Urothelium cell line (cell line): ENCODE results near the gene ARL13A.
"Not testable (repeated sequence)": the region's sequence is repeated elsewhere in the genome, so short reads cannot be mapped to it uniquely, and the experiment has no call there.

Experiments
- DNase-seq: peaks from one replicate; pipeline ENCODE4 v3.0.0; 2011; ENCODE audit warnings: low spot score, mixed read lengths
- FAIRE-seq: peaks from 2 replicates; lab custom pipeline; 2011; peaks lifted over from hg19 to GRCh38; lab: Jason Lieb, UNC

ARL13A gene

DNA sequence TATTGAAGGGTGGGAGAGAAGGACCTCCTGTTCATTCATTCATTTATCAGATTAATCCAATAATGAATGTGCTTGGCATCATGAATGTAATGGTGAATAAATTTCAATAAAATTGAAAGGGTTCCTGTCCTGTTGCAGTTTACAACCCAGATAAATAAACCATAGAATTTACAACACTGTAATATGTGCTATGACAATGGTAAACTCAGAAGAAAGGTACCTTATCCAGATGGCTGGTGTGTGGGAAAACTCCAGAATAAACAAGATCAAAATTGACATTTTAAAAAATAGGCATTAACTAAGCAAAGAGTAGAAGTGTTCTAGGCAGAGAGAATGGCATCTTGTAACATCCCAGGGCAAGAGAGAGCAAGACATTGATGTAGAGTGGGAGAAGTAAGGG lies 15.3 kb downstream of the ARL13A start:
- FAIRE-seq (no peak), DNase-seq (no peak)

GRCh38 chrX:100990139-100990538 lies 20.6 kb downstream of the ARL13A start:
- FAIRE-seq (no peak), DNase-seq (no peak)

DNA sequence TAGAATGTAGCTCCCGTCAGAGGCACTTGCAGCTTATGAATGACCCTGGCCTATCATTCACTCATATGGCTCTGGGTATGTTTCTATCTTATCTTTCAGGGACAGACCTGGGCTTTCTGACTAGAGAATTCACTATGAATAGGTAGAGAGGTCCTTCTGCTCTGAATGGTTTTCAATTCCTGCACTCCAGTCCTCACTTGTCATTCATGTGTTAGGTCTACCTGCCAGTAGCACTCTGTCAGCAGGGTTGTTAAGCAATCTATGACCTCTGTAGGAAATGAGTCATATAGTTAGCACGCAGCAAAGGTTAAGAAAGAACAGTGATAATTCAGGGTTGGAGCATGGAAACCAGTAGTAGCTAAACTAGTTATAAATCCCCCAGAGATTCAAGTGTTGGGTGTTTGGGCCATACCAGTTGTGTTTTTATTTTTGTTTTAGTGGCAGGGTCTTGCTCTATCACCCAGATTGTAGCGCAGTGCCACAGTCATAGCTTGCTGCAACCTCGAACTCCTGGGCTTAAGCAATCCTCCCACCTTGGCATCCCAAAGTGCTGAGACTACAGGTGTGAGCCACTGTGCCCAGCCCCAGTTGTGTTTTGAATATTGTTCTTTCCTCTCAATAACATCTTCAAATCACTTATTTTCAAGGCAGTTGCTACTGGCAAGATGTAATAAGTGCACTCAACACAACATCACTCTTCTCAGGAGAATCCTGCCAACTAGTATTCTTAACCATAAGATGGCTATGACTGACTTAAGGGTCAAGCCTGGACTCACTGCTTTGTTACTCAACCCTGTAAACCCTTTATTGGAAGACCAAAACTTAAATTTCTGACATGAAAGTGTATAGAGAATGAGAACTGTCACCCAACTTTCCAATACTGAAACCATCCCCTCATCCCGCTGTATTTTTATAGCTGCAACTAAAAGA lies 25.1 kb downstream of the ARL13A start:
- DNase-seq (peak; percentile 50), FAIRE-seq (no peak)

DNA sequence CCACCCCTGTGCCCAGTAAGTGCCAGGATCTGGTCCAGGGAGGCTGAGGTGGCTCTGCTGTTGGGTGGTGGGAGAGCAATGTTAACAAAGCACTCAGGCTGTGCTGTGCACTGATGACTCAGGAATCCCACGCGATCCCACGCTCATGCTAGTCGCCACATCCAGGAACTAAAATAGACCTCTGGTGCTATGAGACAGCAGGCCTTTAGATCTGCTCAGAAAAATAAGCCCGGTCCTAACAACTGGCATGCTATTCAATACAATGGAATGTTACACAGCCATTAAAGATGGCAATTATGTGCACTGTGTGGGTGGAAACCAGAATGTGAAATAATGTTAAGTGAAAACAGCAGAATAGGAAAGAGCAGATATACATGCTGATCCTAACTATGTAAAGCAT lies 26.0 kb downstream of the ARL13A start:
- peak; percentile 60 for DNase-seq
- no peak for FAIRE-seq

DNA sequence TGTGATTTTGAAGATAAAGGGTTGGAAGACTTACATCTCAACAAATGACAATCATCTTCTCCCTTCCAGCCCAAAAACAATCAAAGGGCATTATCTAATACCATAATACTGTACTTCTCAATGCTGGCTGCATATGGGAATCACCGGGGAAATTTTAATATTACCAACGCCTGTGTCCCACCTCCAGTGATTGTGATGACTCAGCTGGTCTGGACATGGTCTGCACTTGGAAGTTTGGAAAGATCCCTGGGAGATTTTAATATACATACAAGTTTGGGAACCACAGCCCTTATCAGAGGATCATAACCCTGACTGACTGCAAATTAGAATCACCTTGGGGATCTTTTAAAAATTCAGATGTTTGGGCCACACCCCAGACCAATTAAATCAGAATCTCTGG lies 29.9 kb downstream of the ARL13A start:
- DNase-seq = no peak
- no peak for FAIRE-seq

DNA sequence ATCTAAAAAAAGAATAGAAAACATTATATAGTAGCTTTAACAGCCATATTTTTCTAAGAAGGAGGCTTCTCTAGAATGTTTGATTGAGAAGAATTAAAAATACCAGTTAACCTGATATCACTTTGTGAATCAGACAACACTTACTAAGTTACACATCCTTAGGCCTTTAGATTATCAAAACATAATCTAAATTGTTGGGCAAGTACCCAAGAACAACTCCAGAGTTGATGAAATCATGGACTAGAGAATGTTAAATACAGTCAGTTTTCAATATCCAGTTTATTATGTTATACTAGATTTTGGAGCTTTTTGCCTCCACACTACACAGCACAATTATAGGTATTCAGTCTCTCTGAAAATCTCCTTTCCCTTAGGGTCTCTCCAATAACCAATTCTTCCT lies 39.6 kb downstream of the ARL13A start:
- FAIRE-seq = no peak

DNA sequence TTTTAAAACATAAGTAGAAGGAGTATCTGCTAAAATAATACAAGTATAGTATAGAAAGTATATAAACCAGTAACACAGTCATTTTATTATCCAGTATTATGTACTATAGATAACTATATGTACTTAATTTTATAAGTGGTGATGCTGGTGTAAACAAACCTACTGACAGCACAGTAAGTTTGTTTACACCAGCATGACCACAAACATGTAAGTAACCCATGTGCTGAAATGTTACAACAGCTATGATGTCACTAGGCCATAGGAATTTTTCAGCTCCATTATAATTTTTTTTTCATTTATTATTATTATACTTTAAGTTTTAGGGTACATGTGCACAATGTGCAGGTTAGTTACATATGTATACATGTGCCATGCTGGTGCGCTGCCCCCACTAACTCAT lies 42.5 kb downstream of the ARL13A start:
- not testable (repeated sequence) for FAIRE-seq, DNase-seq

More for the DNA sequence above, 39.6 kb downstream of the ARL13A start:
- no peak for DNase-seq

GRCh38 chrX:101022020-101022419 lies 52.5 kb downstream of the ARL13A start:
- FAIRE-seq = no peak
- DNase-seq = no peak

DNA sequence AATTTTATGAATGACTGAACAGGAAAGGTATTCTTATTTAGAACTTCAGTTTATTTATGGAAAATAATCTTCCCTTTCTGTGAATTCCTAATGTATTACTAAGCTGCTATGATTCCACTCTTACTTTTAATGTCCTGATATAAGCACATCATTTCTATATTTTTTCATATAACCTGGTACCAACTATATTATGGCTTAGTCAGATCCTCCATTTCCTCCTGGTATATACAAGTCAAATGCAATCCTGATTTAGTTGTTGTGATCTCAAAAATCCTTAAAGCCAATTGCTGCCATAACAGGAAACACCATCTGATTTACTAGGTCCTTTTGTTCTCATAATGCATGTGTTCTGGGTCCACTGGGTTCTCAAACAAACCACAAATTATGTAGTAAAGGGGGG lies 55.6 kb downstream of the ARL13A start:
- no peak for FAIRE-seq
- no peak for DNase-seq

- FAIRE-seq = no peak
Measured at GRCh38 chrX:101028562-101028961, 59.1 kb downstream of the ARL13A start.

DNA sequence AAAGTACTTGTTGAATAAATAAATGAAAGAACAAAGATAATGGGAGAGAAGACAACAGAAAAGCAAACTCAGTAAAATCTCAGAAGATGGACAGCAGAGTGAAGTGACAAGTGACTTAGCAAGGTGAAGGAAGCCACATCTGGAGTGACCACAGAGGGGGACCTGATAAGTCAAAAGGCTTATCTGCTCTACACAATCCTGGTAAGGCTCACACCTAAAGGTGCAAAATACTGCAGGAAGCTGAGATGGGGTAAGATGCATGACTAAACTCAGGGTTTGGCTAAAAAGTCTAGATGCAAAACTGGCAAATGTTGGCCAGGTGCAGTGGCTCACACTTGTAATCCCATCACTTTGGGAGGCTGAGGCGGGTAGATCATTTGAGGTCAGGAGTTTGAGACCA lies 60.2 kb downstream of the ARL13A start:
- DNase-seq = no peak

More at GRCh38 chrX:101028562-101028961, 59.1 kb downstream of the ARL13A start:
- no peak for DNase-seq

GRCh38 chrX:101037231-101037630 lies 67.7 kb downstream of the ARL13A start:
- FAIRE-seq = no peak
- DNase-seq = no peak

More for the DNA sequence above, 60.2 kb downstream of the ARL13A start:
- FAIRE-seq = no peak

- FAIRE-seq (no peak), DNase-seq (no peak)
Measured at GRCh38 chrX:101040197-101040596, 70.7 kb downstream of the ARL13A start.
